ENCODE data around the gene GYS2. TPM values are rescaled to one million over a fixed set of nuclear protein-coding genes. Genes with fewer than 3 reads are reported as not detected.

GYS2 gene
- total RNA-seq, 2 experiments from 2014 or later, result not detected

- DNase-seq (no peak), ATAC-seq (no peak)
- no peak overlapping the region for H3K4me3 Mint-ChIP-seq
- CTCF ChIA-PET, result no interaction called here
- no peak overlapping the region for H3K27ac Mint-ChIP-seq
- H3K27me3 Mint-ChIP-seq, result peaks cover 47% of the 10 kb centered on the region
- peaks cover 6% of the 10 kb centered on the region for H3K9me3 Mint-ChIP-seq (ENCODE audit: low read depth)
- peaks cover 8% of the 10 kb centered on the region for H3K4me1 Mint-ChIP-seq
- peaks cover 1% of the 10 kb centered on the region for H3K36me3 Mint-ChIP-seq
These were observed 75.2 kb downstream of the GYS2 start for GRCh38 chr12:21529456-21529855.

DNA sequence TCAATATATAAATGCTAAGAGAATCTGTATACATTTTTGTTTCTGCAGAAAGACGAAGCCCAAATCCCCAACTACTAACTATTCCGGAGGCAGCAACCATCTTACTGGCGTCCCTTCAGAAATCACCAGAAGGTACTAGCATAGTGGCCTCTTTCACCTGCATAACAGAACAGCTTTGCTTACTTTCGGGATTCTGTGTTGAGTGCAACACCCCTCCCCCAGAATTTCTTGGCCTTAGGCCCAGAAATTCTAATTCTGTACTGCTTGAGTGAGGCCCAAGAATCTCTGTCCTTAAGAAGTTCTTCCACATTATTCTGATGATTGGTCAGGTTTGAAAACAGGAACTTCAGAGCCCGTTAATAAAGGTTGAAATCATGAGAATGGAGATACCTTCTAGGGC, 75.7 kb downstream of the GYS2 start:
- peaks cover 8% of the 10 kb centered on the region for H3K4me1 Mint-ChIP-seq
- peaks cover 3% of the 10 kb centered on the region for H3K36me3 Mint-ChIP-seq
- H3K27ac Mint-ChIP-seq, result no peak overlapping the region
- CTCF ChIA-PET, result interaction anchor here (1.0 kb wide), 1 partner anchor 152 kb away, joined by 3 read pairs; no protein-coding TSS in a partner anchor
- peaks cover 9% of the 10 kb centered on the region for H3K9me3 Mint-ChIP-seq (ENCODE audit: low read depth)
- ATAC-seq (no peak), DNase-seq (no peak)
- no peak overlapping the region for H3K4me3 Mint-ChIP-seq
- H3K27me3 Mint-ChIP-seq, result peaks cover 47% of the 10 kb centered on the region

DNA sequence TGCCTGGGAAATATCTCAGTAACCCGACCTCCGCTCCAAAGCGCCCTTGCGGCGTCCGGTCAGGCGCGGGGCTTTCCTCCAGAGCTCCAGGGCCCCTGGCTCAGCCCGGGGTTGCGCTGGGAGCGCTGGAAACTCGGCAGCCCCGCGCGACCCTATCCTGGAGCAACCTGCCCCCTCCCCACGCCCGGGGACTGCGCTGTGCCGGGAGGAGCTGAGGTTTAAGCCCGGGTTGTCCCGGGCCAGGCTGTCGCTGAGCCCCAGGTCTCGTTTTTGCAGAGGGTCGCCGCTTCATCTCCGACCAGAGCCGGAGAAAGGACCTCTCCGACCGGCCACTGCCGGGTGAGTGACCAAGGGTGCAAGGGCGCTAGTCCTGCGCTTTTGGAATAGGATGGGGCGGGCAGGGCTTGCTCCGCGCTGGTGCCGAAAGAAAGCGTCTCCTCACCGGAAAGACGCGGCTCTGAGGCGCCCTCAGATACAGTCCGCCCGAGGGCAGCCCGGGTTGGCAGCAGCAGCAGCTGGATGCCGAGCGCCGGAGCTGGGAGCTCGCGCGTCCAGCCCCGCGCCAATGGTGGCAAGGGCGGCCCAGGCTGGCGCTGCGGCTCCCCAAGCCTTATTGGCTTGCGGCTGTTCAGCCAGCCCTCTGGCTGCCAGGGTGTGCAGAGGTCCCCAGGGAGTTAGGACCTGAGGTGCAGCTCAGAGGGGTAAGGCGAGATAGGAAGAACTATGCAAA, 77.0 kb downstream of the GYS2 start:
- DNase-seq, result peak; percentile 77
- peaks cover 3% of the 10 kb centered on the region for H3K36me3 Mint-ChIP-seq
- CTCF ChIA-PET, result interaction anchor here (1.0 to 2.0 kb wide), 5 partner anchors 11 to 155 kb away, joined by 3 to 5 read pairs (median 4); no protein-coding TSS in a partner anchor
- peaks cover 8% of the 10 kb centered on the region for H3K4me1 Mint-ChIP-seq
- peak overlapping the region; percentile 62 for H3K4me3 Mint-ChIP-seq
- peak; percentile 99 for ATAC-seq
- H3K27me3 Mint-ChIP-seq, result peaks cover 43% of the 10 kb centered on the region
- no peak overlapping the region for H3K27ac Mint-ChIP-seq
- H3K9me3 Mint-ChIP-seq (ENCODE audit: low read depth), result peaks cover 9% of the 10 kb centered on the region

DNA sequence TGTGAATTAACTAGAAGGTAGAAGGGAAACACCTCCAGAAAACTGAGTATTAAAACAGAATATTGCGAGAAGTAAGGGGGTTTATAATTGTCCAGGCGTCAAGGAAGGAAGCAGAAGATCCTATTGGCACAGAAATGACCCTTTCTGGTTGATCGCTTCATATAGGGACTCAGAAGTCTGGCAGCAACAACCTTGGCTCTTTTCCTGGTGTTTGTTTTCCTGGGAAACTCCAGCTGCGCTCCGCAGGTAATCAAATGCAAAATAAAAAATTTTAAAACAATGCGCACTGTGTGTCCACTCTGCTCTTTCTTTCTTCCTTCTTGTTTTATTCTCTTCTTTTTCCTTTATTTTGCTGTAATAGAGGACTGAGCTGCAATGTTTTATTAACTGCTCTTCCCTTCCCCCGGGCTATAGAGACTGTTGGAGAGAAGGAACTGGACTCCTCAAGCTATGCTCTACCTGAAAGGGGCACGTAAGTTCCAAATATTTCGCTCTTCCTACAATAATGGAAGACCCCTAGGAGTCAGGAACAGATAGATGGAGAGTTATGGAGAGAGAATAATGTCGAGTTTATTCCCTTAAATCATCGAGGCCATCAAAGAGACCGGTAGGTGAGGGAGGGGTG, 77.8 kb downstream of the GYS2 start:
- CTCF ChIA-PET, result interaction anchor here (1.2 to 2.0 kb wide), 5 partner anchors 11 to 156 kb away, joined by 3 to 5 read pairs (median 4); no protein-coding TSS in a partner anchor
- Mint-ChIP-seq H3K27ac (no peak overlapping the region), H3K4me1 (peaks cover 8% of the 10 kb centered on the region), H3K36me3 (peaks cover 3% of the 10 kb centered on the region), H3K4me3 (peak overlapping the region; percentile 62), H3K9me3 (ENCODE audit: low read depth) (peaks cover 9% of the 10 kb centered on the region), H3K27me3 (peaks cover 43% of the 10 kb centered on the region)
- DNase-seq (no peak), ATAC-seq (no peak)

DNA sequence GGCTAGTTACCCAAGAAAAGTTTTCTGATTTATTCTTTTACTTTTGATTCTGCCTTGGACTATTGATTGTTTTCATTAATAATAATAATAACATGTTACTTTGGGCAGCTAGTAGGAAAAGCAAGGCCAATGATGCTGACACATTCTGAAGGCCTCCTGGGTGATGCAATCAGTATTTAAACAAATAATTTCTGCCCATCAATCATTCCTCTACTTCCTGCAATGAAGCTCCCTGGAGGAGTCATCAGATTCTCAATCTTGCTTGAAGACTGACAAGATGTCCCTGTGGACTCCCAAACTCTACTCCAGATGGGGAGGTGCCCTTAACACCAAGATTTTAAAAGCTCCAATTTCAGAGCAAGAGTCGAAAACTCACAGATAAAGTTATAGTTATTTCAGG, 78.6 kb downstream of the GYS2 start, which contains the start of gene SPX:
Gene SPX (plus strand): TSS at position 244 of the 400 bp plus-strand sequence. CDS start 177 bp downstream, outside the sequence.
- DNase-seq (no peak), ATAC-seq (no peak)
- Mint-ChIP-seq H3K9me3 (ENCODE audit: low read depth) (peaks cover 9% of the 10 kb centered on the region), H3K4me1 (peaks cover 8% of the 10 kb centered on the region), H3K36me3 (peaks cover 3% of the 10 kb centered on the region), H3K4me3 (peak within 1 kb of the TSS; percentile 62), H3K27me3 (peaks cover 39% of the 10 kb centered on the region), H3K27ac (no peak within 1 kb of the TSS)
- CTCF ChIA-PET, result interaction anchor here (1.2 to 2.0 kb wide), 3 partner anchors 10 to 154 kb away, joined by 3 to 5 read pairs (median 4); no protein-coding TSS in a partner anchor

DNA sequence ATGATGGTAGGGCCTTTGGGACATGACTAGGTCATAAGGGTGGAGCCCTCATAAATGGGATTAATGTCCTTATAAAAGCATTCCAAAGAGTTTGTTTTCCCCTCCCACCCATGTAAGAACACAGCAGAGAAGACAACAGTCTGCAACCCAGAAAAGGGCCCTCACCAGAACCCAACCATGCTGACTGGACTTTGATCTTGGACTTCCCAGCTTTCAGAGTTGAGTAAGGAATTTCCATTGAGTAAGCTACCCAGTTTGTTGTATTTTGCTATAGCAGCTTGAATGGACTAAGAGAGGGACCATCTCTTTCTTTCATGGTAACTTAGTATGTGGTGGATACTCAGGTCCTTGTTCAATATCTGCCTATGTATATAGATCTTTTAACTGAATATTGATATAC, 81.5 kb downstream of the GYS2 start:
- H3K27ac Mint-ChIP-seq, result no peak overlapping the region
- peaks cover 11% of the 10 kb centered on the region for H3K36me3 Mint-ChIP-seq
- ATAC-seq (no peak), DNase-seq (no peak)
- H3K9me3 Mint-ChIP-seq (ENCODE audit: low read depth), result peaks cover 9% of the 10 kb centered on the region
- peaks cover 5% of the 10 kb centered on the region for H3K4me1 Mint-ChIP-seq
- CTCF ChIA-PET, result no interaction called here
- H3K4me3 Mint-ChIP-seq, result no peak overlapping the region
- H3K27me3 Mint-ChIP-seq, result peaks cover 18% of the 10 kb centered on the region

GRCh38 chr12:21521541-21521940, 83.1 kb downstream of the GYS2 start:
- Mint-ChIP-seq H3K27ac (no peak overlapping the region), H3K27me3 (peaks cover 10% of the 10 kb centered on the region), H3K36me3 (peaks cover 14% of the 10 kb centered on the region), H3K4me3 (no peak overlapping the region), H3K9me3 (ENCODE audit: low read depth) (peaks cover 9% of the 10 kb centered on the region), H3K4me1 (no peaks in the 10 kb centered on the region)
- CTCF ChIA-PET, result no interaction called here
- ATAC-seq, result no peak
- no peak for DNase-seq

DNA sequence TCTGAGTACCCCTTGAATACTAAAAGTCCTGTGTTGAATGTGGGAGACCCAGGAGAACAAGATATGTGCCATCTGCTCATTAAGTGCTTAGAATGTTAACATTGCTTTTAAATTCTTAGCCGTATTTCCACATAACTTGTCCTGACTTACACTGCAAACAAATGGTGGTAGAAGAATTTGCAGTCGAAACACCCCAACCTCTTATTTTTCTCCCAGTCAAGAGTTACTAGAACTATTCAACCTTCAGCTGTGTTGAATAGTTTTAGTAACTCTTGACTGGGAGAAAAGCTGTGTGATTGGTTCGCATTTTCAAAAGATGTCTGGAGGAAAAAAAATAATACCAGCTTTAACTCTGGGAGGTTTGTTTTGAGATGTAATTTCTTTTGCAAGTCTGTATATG, 86.2 kb downstream of the GYS2 start:
- no peak for ATAC-seq
- Mint-ChIP-seq H3K4me3 (no peak overlapping the region), H3K4me1 (no peaks in the 10 kb centered on the region), H3K27ac (no peak overlapping the region), H3K27me3 (no peaks in the 10 kb centered on the region), H3K9me3 (ENCODE audit: low read depth) (no peaks in the 10 kb centered on the region), H3K36me3 (peaks cover 26% of the 10 kb centered on the region)
- CTCF ChIA-PET, result no interaction called here
- no peak for DNase-seq

GRCh38 chr12:21516281-21516680, 88.4 kb downstream of the GYS2 start:
- Mint-ChIP-seq H3K27ac (no peak overlapping the region), H3K4me3 (no peak overlapping the region), H3K27me3 (no peaks in the 10 kb centered on the region), H3K36me3 (peaks cover 37% of the 10 kb centered on the region), H3K4me1 (peaks cover 2% of the 10 kb centered on the region), H3K9me3 (ENCODE audit: low read depth) (no peaks in the 10 kb centered on the region)
- no peak for DNase-seq
- CTCF ChIA-PET, result interaction anchor here (2.2 kb wide), 1 partner anchor 11 kb away, joined by 5 read pairs; the partner anchor contains the start of gene SPX
- ATAC-seq, result no peak

DNA sequence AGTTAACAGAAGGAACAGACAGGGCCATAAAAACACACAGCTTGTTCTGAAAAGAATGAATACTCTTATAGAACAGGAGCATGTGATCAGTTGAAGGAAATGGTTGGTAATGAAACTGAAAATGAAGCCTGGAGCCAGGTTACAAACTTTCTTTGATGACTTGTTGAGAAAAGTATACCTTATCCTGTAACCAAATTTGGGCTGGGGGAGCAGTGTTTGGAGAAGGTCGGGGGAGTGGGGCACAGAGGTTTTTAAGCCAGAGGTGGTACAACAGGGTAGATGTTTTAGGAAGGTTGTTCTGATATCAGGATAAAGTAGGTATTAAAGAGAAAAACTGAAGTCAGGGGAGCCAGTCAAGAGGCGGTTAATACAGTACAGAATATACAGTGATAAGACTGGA, 94.9 kb downstream of the GYS2 start:
- ATAC-seq, result peak; percentile 95
- peak; percentile 42 for DNase-seq
- Mint-ChIP-seq H3K4me3 (peak overlapping the region; percentile 70), H3K36me3 (peaks cover 49% of the 10 kb centered on the region), H3K27me3 (no peaks in the 10 kb centered on the region), H3K9me3 (ENCODE audit: low read depth) (no peaks in the 10 kb centered on the region), H3K27ac (peak overlapping the region; percentile 98), H3K4me1 (peaks cover 31% of the 10 kb centered on the region)
- CTCF ChIA-PET, result interaction anchor here (0.6 to 1.2 kb wide), 2 partner anchors 18 to 66 kb away, joined by 3 to 5 read pairs; no protein-coding TSS in a partner anchor

GRCh38 chr12:21507849-21508248, 96.8 kb downstream of the GYS2 start:
- Mint-ChIP-seq H3K4me1 (peaks cover 46% of the 10 kb centered on the region), H3K36me3 (peaks cover 40% of the 10 kb centered on the region), H3K9me3 (ENCODE audit: low read depth) (no peaks in the 10 kb centered on the region), H3K4me3 (no peak overlapping the region), H3K27me3 (no peaks in the 10 kb centered on the region), H3K27ac (peak overlapping the region; percentile 10)
- ATAC-seq (no peak), DNase-seq (no peak)
- CTCF ChIA-PET, result interaction anchor here (1.0 kb wide), 1 partner anchor 136 kb away, joined by 3 read pairs; no protein-coding TSS in a partner anchor

DNA sequence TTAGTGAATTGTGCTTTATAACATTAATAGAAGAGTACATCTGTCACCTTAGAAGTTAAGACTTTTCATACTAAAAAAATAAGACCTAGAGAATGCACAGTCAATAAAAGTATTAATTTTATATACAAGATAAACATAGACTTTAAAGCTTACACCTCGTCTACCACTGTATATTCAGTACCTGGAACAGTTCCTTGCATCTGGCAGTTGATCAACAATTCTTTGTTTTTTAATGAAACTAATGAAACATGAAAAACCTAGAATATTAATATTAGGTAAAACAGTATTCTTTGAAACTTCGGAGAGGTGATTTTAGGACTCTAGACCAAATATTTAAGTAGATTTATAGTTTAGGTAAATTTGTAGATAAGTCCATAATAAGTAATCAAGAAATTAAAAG, 98.8 kb downstream of the GYS2 start:
- H3K27me3 Mint-ChIP-seq, result no peaks in the 10 kb centered on the region
- ATAC-seq, result no peak
- no peak overlapping the region for H3K4me3 Mint-ChIP-seq
- no peaks in the 10 kb centered on the region for H3K9me3 Mint-ChIP-seq (ENCODE audit: low read depth)
- H3K4me1 Mint-ChIP-seq, result peaks cover 48% of the 10 kb centered on the region
- DNase-seq, result no peak
- H3K27ac Mint-ChIP-seq, result no peak overlapping the region
- CTCF ChIA-PET, result no interaction called here
- H3K36me3 Mint-ChIP-seq, result peaks cover 32% of the 10 kb centered on the region

GRCh38 chr12:21502872-21503271, 101.8 kb downstream of the GYS2 start:
- no peak overlapping the region for H3K27ac Mint-ChIP-seq
- H3K4me3 Mint-ChIP-seq, result no peak overlapping the region
- ATAC-seq, result no peak
- peaks cover 24% of the 10 kb centered on the region for H3K36me3 Mint-ChIP-seq
- H3K9me3 Mint-ChIP-seq (ENCODE audit: low read depth), result no peaks in the 10 kb centered on the region
- CTCF ChIA-PET, result no interaction called here
- DNase-seq, result no peak
- H3K27me3 Mint-ChIP-seq, result no peaks in the 10 kb centered on the region
- H3K4me1 Mint-ChIP-seq, result peaks cover 43% of the 10 kb centered on the region

- peak; percentile 58 for DNase-seq
- Mint-ChIP-seq H3K4me3 (no peak overlapping the region), H3K27me3 (no peaks in the 10 kb centered on the region), H3K27ac (no peak overlapping the region), H3K36me3 (peaks cover 27% of the 10 kb centered on the region), H3K4me1 (peaks cover 48% of the 10 kb centered on the region), H3K9me3 (ENCODE audit: low read depth) (no peaks in the 10 kb centered on the region)
- CTCF ChIA-PET, result interaction anchor here (0.7 to 1.4 kb wide), 3 partner anchors 9 to 178 kb away, joined by 3 to 8 read pairs (median 4); partner anchors contain the start of gene LDHB
- ATAC-seq, result peak; percentile 4
These were observed 102.5 kb downstream of the GYS2 start for GRCh38 chr12:21502164-21502496.
